Endodermal cell (in vitro differentiated cells): ENCODE measurements around the gene IRF7. TPM values are rescaled to one million over a fixed set of nuclear protein-coding genes. Genes with fewer than 3 reads are reported as not detected.

Experiments
- DNase-seq: peaks from one replicate; pipeline ENCODE4 v3.0.0-alpha.2; 2017
- H3K27ac ChIP-seq: 2 replicates; pipeline ENCODE4 v1.5.1; 2013; ENCODE audit warnings: mild to moderate bottlenecking, low read depth, low read length, moderate library complexity
- H3K27me3 ChIP-seq: 2 replicates; pipeline ENCODE4 v1.6.1; 2013; ENCODE audit warnings: mild to moderate bottlenecking, low read length, moderate library complexity; ENCODE audit not compliant: insufficient read depth, control insufficient read depth, poor library complexity, severe bottlenecking
- H3K36me3 ChIP-seq: 2 replicates; pipeline ENCODE4 v1.7.0; 2013; ENCODE audit warnings: mild to moderate bottlenecking, low read length, moderate library complexity; ENCODE audit not compliant: control insufficient read depth, insufficient read depth
- H3K4me1 ChIP-seq: one replicate; pipeline ENCODE4 v1.7.0; 2013; ENCODE audit warnings: low read length; ENCODE audit not compliant: control insufficient read depth, insufficient read depth
- H3K4me3 ChIP-seq: 2 replicates; pipeline ENCODE4 v1.5.1; 2013; ENCODE audit warnings: mild to moderate bottlenecking, low read length, moderate library complexity
- H3K9ac ChIP-seq: 2 replicates; pipeline ENCODE4 v1.6.1; 2013; ENCODE audit warnings: mild to moderate bottlenecking, low read length, moderate library complexity; ENCODE audit not compliant: poor library complexity, severe bottlenecking; ENCODE audit errors: extremely low read depth
- H3K9me3 ChIP-seq: 2 replicates; pipeline ENCODE4 v1.6.1; 2013; ENCODE audit warnings: mild to moderate bottlenecking, low read length, moderate library complexity; ENCODE audit not compliant: control insufficient read depth
- H3K27ac Mint-ChIP-seq: 2 replicates; pipeline ENCODE4 v1.8.0; 2020; ENCODE audit warnings: mixed read lengths
- H3K27me3 Mint-ChIP-seq: 2 replicates; pipeline ENCODE4 v1.8.0; 2021; ENCODE audit warnings: mild to moderate bottlenecking, mixed read lengths; ENCODE audit not compliant: insufficient read depth
- H3K36me3 Mint-ChIP-seq: 2 replicates; pipeline ENCODE4 v1.8.0; 2020; ENCODE audit warnings: low read depth, mixed read lengths
- H3K4me1 Mint-ChIP-seq: 2 replicates; pipeline ENCODE4 v1.8.0; 2020; ENCODE audit warnings: mixed read lengths
- H3K4me3 Mint-ChIP-seq: 2 replicates; pipeline ENCODE4 v1.8.0; 2020; ENCODE audit warnings: mild to moderate bottlenecking, moderate library complexity, mixed read lengths
- H3K9me3 Mint-ChIP-seq: 2 replicates; pipeline ENCODE4 v1.8.0; 2020; ENCODE audit warnings: mild to moderate bottlenecking, mixed read lengths
- CTCF ChIP-seq: fragments of 200-600 bp; sonication (generic); conservative IDR thresholded peaks from 2 replicates; pipeline ENCODE4 v1.5.0; 2021; ENCODE audit warnings: antibody characterized with exemption, mild to moderate bottlenecking
- WGBS, 2 experiments: methylation state at CpG; one replicate each; pipeline versions ENCODE4 v1.1.5 to v1.1.7; 2013; ENCODE audit warnings: missing lambda C conversion rate in 2 of 2, mixed read lengths in 1 of 2; ENCODE audit not compliant: insufficient coverage in 1 of 2, insufficient read length in 1 of 2; 5-methylcytosine and 5-hydroxymethylcytosine counted together
- total RNA-seq, 2 donors: library from RNA; stranded (reverse); fragmentation: NEBNext Ultra II Directional in 1 of 2; extraction: Animal tissue kit (Norgen Biotek cat#: 25700) in 1 of 2; gene quantifications; 2 replicates in 1 of 2; 3 replicates in 1 of 2; pipeline ENCODE4 v1.2.1, GENCODE V29; 2021

Gene IRF7
- total RNA-seq, 2 donors from 2014 or later, result 9.3 to 16.8 TPM

GRCh38 chr11:657691-658126 is 42.0 kb upstream of the IRF7 start:
- Histone ChIP-seq H3K36me3 (peaks cover 35% of the 10 kb centered on the region), H3K4me1 (no peaks in the 10 kb centered on the region), H3K9ac (no peak overlapping the region), H3K4me3 (no peak overlapping the region), H3K27ac (no peak overlapping the region), H3K9me3 (no peaks in the 10 kb centered on the region), H3K27me3 (no peaks in the 10 kb centered on the region)
- no peaks in the 10 kb centered on the region for H3K27me3 Mint-ChIP-seq
- WGBS, 2 experiments, result 91 to 92% methylated on average over 9 to 14 of the region's 14 CpGs
- H3K4me1 Mint-ChIP-seq, result no peaks in the 10 kb centered on the region
- H3K4me3 Mint-ChIP-seq, result no peak overlapping the region
- H3K9me3 Mint-ChIP-seq, result no peaks in the 10 kb centered on the region
- TF ChIP-seq CTCF, result no peak
- no peak overlapping the region for H3K27ac Mint-ChIP-seq
- peaks cover 34% of the 10 kb centered on the region for H3K36me3 Mint-ChIP-seq
- no peak for DNase-seq

GRCh38 chr11:656866-657265 is 41.1 kb upstream of the IRF7 start:
- H3K27ac ChIP-seq, result no peak overlapping the region
- H3K27me3 Mint-ChIP-seq, result no peaks in the 10 kb centered on the region
- peaks cover 36% of the 10 kb centered on the region for H3K36me3 Mint-ChIP-seq
- no peaks in the 10 kb centered on the region for H3K4me1 ChIP-seq
- no peak for TF ChIP-seq CTCF
- no peak overlapping the region for H3K9ac ChIP-seq
- no peaks in the 10 kb centered on the region for H3K27me3 ChIP-seq
- H3K36me3 ChIP-seq, result peaks cover 34% of the 10 kb centered on the region
- no peaks in the 10 kb centered on the region for H3K4me1 Mint-ChIP-seq
- no peak for DNase-seq
- no peaks in the 10 kb centered on the region for H3K9me3 ChIP-seq
- H3K27ac Mint-ChIP-seq, result no peak overlapping the region
- no peak overlapping the region for H3K4me3 ChIP-seq
- WGBS, 2 experiments, result 87 to 93% methylated on average over 3 to 7 of the region's 7 CpGs
- H3K4me3 Mint-ChIP-seq, result no peak overlapping the region
- no peaks in the 10 kb centered on the region for H3K9me3 Mint-ChIP-seq

- H3K27ac Mint-ChIP-seq, result no peak overlapping the region
- TF ChIP-seq CTCF, result no peak
- H3K4me3 Mint-ChIP-seq, result no peak overlapping the region
- DNase-seq, result no peak
- Histone ChIP-seq H3K9me3 (no peaks in the 10 kb centered on the region), H3K9ac (no peak overlapping the region), H3K36me3 (peaks cover 37% of the 10 kb centered on the region), H3K4me1 (no peaks in the 10 kb centered on the region), H3K27ac (no peak overlapping the region), H3K27me3 (no peaks in the 10 kb centered on the region), H3K4me3 (no peak overlapping the region)
- H3K4me1 Mint-ChIP-seq, result no peaks in the 10 kb centered on the region
- peaks cover 40% of the 10 kb centered on the region for H3K36me3 Mint-ChIP-seq
- 96 to 100% methylated on average over 3 to 14 of the region's 14 CpGs for WGBS, 2 experiments
- H3K9me3 Mint-ChIP-seq, result no peaks in the 10 kb centered on the region
- no peaks in the 10 kb centered on the region for H3K27me3 Mint-ChIP-seq
These were observed 40.7 kb upstream of the IRF7 start for GRCh38 chr11:656426-656825.
